ENCODE measurements around the gene MID1.

DNA sequence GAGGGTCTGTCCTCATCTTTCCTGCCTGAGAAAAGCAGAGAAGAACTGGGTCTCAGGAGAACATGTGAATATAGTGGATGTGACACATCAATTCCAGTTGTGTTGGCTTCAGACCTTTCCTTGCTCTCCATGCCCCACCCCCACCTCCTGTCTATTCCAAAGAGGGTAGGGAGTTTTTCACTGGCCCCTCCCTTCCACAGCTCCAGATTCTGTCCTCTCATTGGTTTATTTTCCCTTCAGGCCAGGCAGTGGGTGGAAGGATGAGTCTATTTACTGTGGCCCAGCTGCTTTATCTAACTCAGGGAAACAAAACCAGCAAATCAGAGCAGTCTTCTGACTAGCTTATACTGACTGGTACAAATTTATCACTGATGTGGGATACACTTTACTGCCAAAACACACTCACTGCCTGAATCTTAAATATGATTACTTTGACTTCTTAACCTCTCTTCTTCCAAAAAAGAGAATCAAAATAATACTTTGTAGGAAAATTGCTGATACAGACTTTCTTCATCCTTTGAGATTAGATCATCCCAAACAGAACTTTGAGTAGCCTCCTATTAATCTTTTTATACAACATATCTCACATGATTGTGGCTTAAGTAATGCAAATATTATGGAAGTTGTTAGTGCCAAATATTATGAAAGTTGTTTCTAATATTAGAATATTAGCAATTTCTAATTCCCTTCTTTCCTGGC is 221.2 kb downstream of the MID1 start:
- TF ChIP-seq ZFP3 (tag by site-specific recombination; IDR thresholded peaks at IDR 0.05; ENCODE audit: low read depth) (no peak), YY1 (tag by site-specific recombination; IDR thresholded peaks at IDR 0.05) (no peak), ZNF132 (tag by site-specific recombination; IDR thresholded peaks at IDR 0.05; ENCODE audit: borderline replicate concordance) (no peak), ZNF704 (tag by site-specific recombination; IDR thresholded peaks at IDR 0.05) (no peak), ZNF19 (tag by site-specific recombination; IDR thresholded peaks at IDR 0.05; ENCODE audit: low read depth) (no peak)
- TF ChIP-seq, protein P1, sequence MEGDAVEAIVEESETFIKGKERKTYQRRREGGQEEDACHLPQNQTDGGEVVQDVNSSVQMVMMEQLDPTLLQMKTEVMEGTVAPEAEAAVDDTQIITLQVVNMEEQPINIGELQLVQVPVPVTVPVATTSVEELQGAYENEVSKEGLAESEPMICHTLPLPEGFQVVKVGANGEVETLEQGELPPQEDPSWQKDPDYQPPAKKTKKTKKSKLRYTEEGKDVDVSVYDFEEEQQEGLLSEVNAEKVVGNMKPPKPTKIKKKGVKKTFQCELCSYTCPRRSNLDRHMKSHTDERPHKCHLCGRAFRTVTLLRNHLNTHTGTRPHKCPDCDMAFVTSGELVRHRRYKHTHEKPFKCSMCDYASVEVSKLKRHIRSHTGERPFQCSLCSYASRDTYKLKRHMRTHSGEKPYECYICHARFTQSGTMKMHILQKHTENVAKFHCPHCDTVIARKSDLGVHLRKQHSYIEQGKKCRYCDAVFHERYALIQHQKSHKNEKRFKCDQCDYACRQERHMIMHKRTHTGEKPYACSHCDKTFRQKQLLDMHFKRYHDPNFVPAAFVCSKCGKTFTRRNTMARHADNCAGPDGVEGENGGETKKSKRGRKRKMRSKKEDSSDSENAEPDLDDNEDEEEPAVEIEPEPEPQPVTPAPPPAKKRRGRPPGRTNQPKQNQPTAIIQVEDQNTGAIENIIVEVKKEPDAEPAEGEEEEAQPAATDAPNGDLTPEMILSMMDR (tag by site-specific recombination; IDR thresholded peaks at IDR 0.05) = no peak
